Liver (tissue), 9 donors: ENCODE data around the gene CLIP2. TPM values are rescaled to one million over a fixed set of nuclear protein-coding genes. Genes with fewer than 3 reads are reported as not detected.

ENCODE experiments used
- DNase-seq: peaks from one replicate; pipeline ENCODE4 v3.0.0-alpha.2; 2017; ENCODE audit warnings: low spot score
- H3K27ac ChIP-seq, 2 donors: one replicate each; pipeline ENCODE4 v1.7.0; 2013; ENCODE audit warnings: inconsistent platforms in 2 of 2, low read length in 2 of 2, control low read depth in 1 of 2, low read depth in 1 of 2, mild to moderate bottlenecking in 1 of 2
- H3K27me3 ChIP-seq, 4 donors: one replicate each; pipeline versions ENCODE4 v1.6.1 to v1.7.0; 2013; ENCODE audit warnings: low read length in 3 of 4, inconsistent platforms in 1 of 4, mild to moderate bottlenecking in 1 of 4, moderate library complexity in 1 of 4; ENCODE audit not compliant: control insufficient read depth in 4 of 4, insufficient read depth in 4 of 4
- H3K36me3 ChIP-seq, 4 donors: one replicate each; pipeline versions ENCODE4 v1.6.1 to v1.7.0; 2013; ENCODE audit warnings: low read length in 3 of 4, mild to moderate bottlenecking in 3 of 4, low read depth in 1 of 4, moderate library complexity in 1 of 4; ENCODE audit not compliant: control insufficient read depth in 4 of 4, insufficient read depth in 3 of 4
- H3K4me1 ChIP-seq, 4 donors: one replicate each; pipeline versions ENCODE4 v1.6.1 to v1.7.0; 2013; ENCODE audit warnings: low read length in 3 of 4, mild to moderate bottlenecking in 3 of 4, moderate library complexity in 1 of 4; ENCODE audit not compliant: control insufficient read depth in 4 of 4, insufficient read depth in 4 of 4
- H3K4me3 ChIP-seq, 3 donors: one replicate each; pipeline versions ENCODE4 v1.6.1 to v1.7.0; 2013; ENCODE audit warnings: low read length in 3 of 3, control low read depth in 1 of 3, low read depth in 1 of 3, mild to moderate bottlenecking in 1 of 3
- H3K9ac ChIP-seq, 2 donors: one replicate each; pipeline ENCODE4 v1.7.0; 2013; ENCODE audit warnings: low read length in 2 of 2, mild to moderate bottlenecking in 2 of 2, moderate library complexity in 2 of 2, control low read depth in 1 of 2, low read depth in 1 of 2
- H3K9me3 ChIP-seq, 4 donors: one replicate each; pipeline versions ENCODE4 v1.6.1 to v1.7.0; 2013; ENCODE audit warnings: low read length in 3 of 4; ENCODE audit not compliant: control insufficient read depth in 4 of 4
- CTCF ChIP-seq: fragments of 150-350 bp; IDR thresholded peaks from 2 replicates; pipeline ENCODE4 v1.5.1; 2017; ENCODE audit warnings: improper control_type of control experiment, low read depth, low read length; ENCODE audit not compliant: missing input control
- HNF4A ChIP-seq, 2 donors: conservative IDR thresholded peaks; 2 replicates each; pipeline ENCODE4 v1.6.1; 2016; ENCODE audit warnings: antibody characterized with exemption in 2 of 2, mild to moderate bottlenecking in 2 of 2
- HNF4G ChIP-seq: IDR thresholded peaks from 2 replicates; pipeline ENCODE4 v1.6.1; 2016; ENCODE audit warnings: antibody characterized with exemption
- RXRA ChIP-seq, 2 donors: IDR thresholded peaks; 2 replicates each; pipeline ENCODE4 v1.6.1; 2017 to 2018; ENCODE audit warnings: antibody characterized with exemption in 2 of 2, mild to moderate bottlenecking in 1 of 2
- SP1 ChIP-seq: IDR thresholded peaks from 2 replicates; pipeline ENCODE4 v1.6.1; 2018; ENCODE audit warnings: antibody characterized with exemption, mild to moderate bottlenecking
- WGBS: extraction: QIAGEN DNeasy Blood & Tissue Kit; methylation state at CpG from one replicate; pipeline ENCODE4 v1.1.7; 2013; 5-methylcytosine and 5-hydroxymethylcytosine counted together
- polyA plus RNA-seq, 2 donors: library from polyadenylated mRNA; stranded (reverse) in 1 of 2; unstranded in 1 of 2; fragments of 200-250 nt in 1 of 2; fragments of >200 nt in 1 of 2; fragmentation: Nextera tagmentation in 1 of 2; extraction: Ambion mirVana in 1 of 2; gene quantifications; one replicate each; pipeline versions ENCODE4 v1.2.1 to v1.2.3, GENCODE V29; 2013 to 2015
- total RNA-seq, 2 donors: library from RNA; depleted of rRNA; stranded (reverse); fragments of >200 nt; gene quantifications; one replicate each; pipeline ENCODE4 v1.2.3, GENCODE V29; 2014
- donor health status: healthy.
- donor health status: healthy.
- donor health status: healthy.
- donor health status: healthy.
- donor health status: healthy.

CLIP2 gene
- total and polyA plus RNA-seq, 4 donors = 1.4 to 6.3 (median 2.5) TPM

- TF ChIP-seq HNF4A (conservative IDR thresholded peaks at IDR 0.05) (no peak), HNF4G (no peak), SP1 (no peak)
Observed at GRCh38 chr7:74286131-74286530, 3.1 kb upstream of the CLIP2 start.

DNA sequence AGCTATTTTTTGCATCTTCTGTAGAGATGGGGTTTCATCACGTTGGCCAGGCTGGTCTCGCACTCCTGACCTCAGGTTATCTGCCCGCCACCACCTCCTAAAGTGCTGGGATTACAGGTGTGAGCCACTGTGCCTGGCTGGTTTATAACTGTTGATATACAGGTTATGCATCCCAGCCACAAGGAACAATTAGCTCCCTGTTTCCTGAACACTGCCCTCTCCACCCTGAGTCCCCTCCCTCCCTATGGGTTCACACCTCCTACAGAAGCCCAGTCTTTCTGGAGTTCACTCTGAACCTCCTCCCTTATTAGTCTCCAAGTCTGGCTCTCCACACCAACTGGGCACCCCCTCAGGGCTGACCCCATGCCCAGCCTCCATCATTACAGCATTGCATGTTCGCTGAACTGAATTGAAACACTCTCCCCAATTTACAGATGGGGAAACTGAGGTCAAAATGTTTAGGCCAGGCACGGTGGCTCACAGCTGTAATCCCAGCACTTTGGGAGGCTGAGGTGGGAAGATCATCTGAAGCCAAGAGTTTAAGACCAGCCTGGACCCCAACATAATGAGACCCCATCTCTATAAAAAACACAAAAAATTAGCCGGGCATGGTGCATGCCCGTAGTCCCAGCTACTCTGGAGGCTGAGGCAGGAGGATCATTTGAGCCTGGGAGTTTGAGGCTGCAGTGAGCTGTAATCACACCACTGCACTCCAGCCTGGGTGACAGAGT, 1.7 kb upstream of the CLIP2 start:
- Histone ChIP-seq H3K27me3 (no peaks in the 10 kb centered on the region), H3K9ac (no peak overlapping the region), H3K4me3 (no peak overlapping the region), H3K36me3 (no peaks in the 10 kb centered on the region), H3K27ac (no peak overlapping the region), H3K9me3 (no peaks in the 10 kb centered on the region), H3K4me1 (peaks cover 2 to 20% (median 5%) of the 10 kb centered on the region in 4 donors)
- no peak for DNase-seq
- TF ChIP-seq RXRA (IDR thresholded peaks at IDR 0.05) = no peak
- TF ChIP-seq CTCF = no peak
- 78% methylated on average over 7 of the region's 7 CpGs for WGBS

More at GRCh38 chr7:74286131-74286530, 3.1 kb upstream of the CLIP2 start:
- Histone ChIP-seq H3K4me3 (no peak overlapping the region), H3K36me3 (no peaks in the 10 kb centered on the region), H3K9me3 (no peaks in the 10 kb centered on the region), H3K27me3 (no peaks in the 10 kb centered on the region), H3K9ac (no peak overlapping the region), H3K27ac (no peak overlapping the region), H3K4me1 (peaks cover 2 to 20% (median 5%) of the 10 kb centered on the region in 4 donors)
- no peak for DNase-seq
- 84% methylated on average over 11 of the region's 11 CpGs for WGBS

DNA sequence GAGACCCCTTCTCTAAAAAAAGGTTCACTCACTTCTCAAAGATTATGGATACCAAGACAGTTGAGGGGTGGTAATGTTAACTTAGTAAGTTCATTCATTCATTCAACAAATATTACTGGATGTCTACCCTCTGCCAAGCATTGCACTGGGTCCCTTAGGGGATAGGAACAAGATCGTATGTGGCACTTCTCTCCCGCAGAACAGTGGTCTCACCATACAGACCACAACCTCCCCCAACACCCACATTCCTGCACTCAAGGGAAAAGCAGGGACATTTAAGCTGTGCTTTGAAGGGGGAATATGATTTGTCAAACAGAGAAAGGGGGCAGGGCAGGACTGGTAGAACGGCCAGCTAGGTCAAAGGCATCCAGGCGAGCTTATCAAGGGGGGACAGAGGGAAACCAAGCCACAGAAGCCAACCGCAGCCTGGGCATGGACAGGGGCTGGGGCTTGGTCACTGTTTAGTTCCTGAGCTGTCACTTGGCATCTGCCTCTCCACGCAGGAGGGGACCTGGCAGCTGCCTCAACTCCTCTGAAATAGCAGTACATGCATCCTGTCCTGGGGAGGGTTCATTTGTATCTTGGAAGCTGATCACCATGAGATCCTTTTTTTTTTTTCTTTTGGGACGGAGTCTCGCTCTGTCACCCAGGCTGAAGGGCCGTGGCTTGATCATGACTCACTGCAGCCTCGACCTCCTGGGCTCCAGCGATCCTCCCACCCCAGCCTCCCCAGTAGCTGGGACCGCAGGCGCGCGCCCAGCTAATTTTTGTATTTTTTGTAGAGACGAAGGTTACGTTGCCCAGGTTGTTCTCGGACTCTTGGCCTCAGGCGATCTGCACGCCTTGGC, 949 bp upstream of the CLIP2 start:
- Histone ChIP-seq H3K9ac (no peak overlapping the region), H3K36me3 (no peaks in the 10 kb centered on the region), H3K9me3 (no peaks in the 10 kb centered on the region), H3K4me3 (no peak overlapping the region), H3K4me1 (peaks cover 8 to 25% (median 11%) of the 10 kb centered on the region in 4 donors), H3K27me3 (no peaks in the 10 kb centered on the region), H3K27ac (no peak overlapping the region)
- 53% methylated on average over 20 of the region's 20 CpGs for WGBS
- DNase-seq = no peak
- peak in 1 of 2 donors; percentile 22 for TF ChIP-seq RXRA (IDR thresholded peaks at IDR 0.05)
- TF ChIP-seq CTCF = no peak
- peak; percentile 31 for TF ChIP-seq SP1
